CD4-positive, alpha-beta memory T cell (primary cell): ENCODE results near the gene P2RY11. TPM values are rescaled to one million over a fixed set of nuclear protein-coding genes. Genes with fewer than 3 reads are reported as not detected.

Experiments used
- CTCF ChIA-PET: fragments of 350-600 bp; sonication (Branson Sonifier 250); formaldehyde crosslinking; loops from one replicate; lab custom pipeline; 2021; ENCODE audit warnings: inconsistent platforms; ENCODE audit not compliant: partially characterized antibody; lab: Charles Lee
- POLR2A ChIA-PET: fragments of 350-600 bp; sonication (Branson Sonifier 250); formaldehyde crosslinking; loops from one replicate; lab custom pipeline; 2021; ENCODE audit not compliant: partially characterized antibody; lab: Charles Lee
- DNase-seq, 5 donors: peaks; one replicate each; pipeline versions ENCODE4 v3.0.0 to v3.0.0-alpha.2; 2020 to 2022; ENCODE audit warnings: mixed read lengths in 1 of 5
- H3K27ac ChIP-seq: one replicate; pipeline ENCODE4 v1.7.0; 2013; ENCODE audit warnings: low read depth, low read length
- H3K27me3 ChIP-seq: 2 replicates; pipeline ENCODE4 v1.7.0; 2013; ENCODE audit warnings: mild to moderate bottlenecking, low read length, moderate library complexity; ENCODE audit not compliant: insufficient read depth
- H3K36me3 ChIP-seq: 2 replicates; pipeline ENCODE4 v1.7.0; 2013; ENCODE audit warnings: mild to moderate bottlenecking, low read length, moderate library complexity; ENCODE audit not compliant: insufficient read depth
- H3K4me1 ChIP-seq: 2 replicates; pipeline ENCODE4 v1.7.0; 2013; ENCODE audit warnings: mild to moderate bottlenecking, low read length, moderate library complexity; ENCODE audit not compliant: insufficient read depth
- H3K4me3 ChIP-seq, 2 donors: one replicate each; pipeline ENCODE4 v1.7.0; 2013; ENCODE audit warnings: low read length in 2 of 2, mild to moderate bottlenecking in 1 of 2
- H3K9me3 ChIP-seq, 2 donors: one replicate each; pipeline ENCODE4 v1.7.0; 2013; ENCODE audit warnings: low read length in 2 of 2, control low read depth in 1 of 2; ENCODE audit not compliant: control insufficient read depth in 1 of 2
- H3K27ac Mint-ChIP-seq, 7 donors: one replicate each; pipeline ENCODE4 v1.8.0; 2020 to 2021; ENCODE audit warnings: mixed read lengths in 7 of 7, mild to moderate bottlenecking in 6 of 7, inconsistent platforms in 3 of 7, moderate library complexity in 3 of 7
- H3K27me3 Mint-ChIP-seq, 2 donors: one replicate each; pipeline ENCODE4 v1.8.0; 2020 to 2021; ENCODE audit warnings: mixed read lengths in 2 of 2
- H3K36me3 Mint-ChIP-seq, 2 donors: one replicate each; pipeline ENCODE4 v1.8.0; 2020 to 2021; ENCODE audit warnings: mixed read lengths in 2 of 2, inconsistent platforms in 1 of 2, mild to moderate bottlenecking in 1 of 2
- H3K4me1 Mint-ChIP-seq, 4 donors: one replicate each; pipeline ENCODE4 v1.8.0; 2020 to 2021; ENCODE audit warnings: mixed read lengths in 4 of 4, mild to moderate bottlenecking in 1 of 4
- H3K4me3 Mint-ChIP-seq, 8 donors: one replicate each; pipeline ENCODE4 v1.8.0; 2020 to 2021; ENCODE audit warnings: mixed read lengths in 8 of 8, mild to moderate bottlenecking in 7 of 8, moderate library complexity in 6 of 8, inconsistent platforms in 3 of 8
- H3K9me3 Mint-ChIP-seq, 8 donors: one replicate each; pipeline ENCODE4 v1.8.0; 2020 to 2021; ENCODE audit warnings: mixed read lengths in 8 of 8, mild to moderate bottlenecking in 5 of 8, inconsistent platforms in 3 of 8, moderate library complexity in 1 of 8
- intact Hi-C: fragments of 100-400 bp; cut with micrococcal nuclease; formaldehyde crosslinking; loops from one replicate; pipeline ENCODE4 v1.15.1; 2023
- polyA plus RNA-seq, 2 donors: library from polyadenylated mRNA; unstranded; fragments of 300-500 nt; fragmentation: Illumina TruSeq; gene quantifications; one replicate each; pipeline ENCODE4 v1.2.3, GENCODE V29; 2021
- total RNA-seq, 2 experiments: library from RNA; stranded (reverse); gene quantifications; one replicate each; pipeline ENCODE4 v1.2.3, GENCODE V29; 2021

Gene P2RY11
- total and polyA plus RNA-seq, 4 experiments from 2014 or later, result 0.24 to 49.7 (median 23.6) TPM

DNA sequence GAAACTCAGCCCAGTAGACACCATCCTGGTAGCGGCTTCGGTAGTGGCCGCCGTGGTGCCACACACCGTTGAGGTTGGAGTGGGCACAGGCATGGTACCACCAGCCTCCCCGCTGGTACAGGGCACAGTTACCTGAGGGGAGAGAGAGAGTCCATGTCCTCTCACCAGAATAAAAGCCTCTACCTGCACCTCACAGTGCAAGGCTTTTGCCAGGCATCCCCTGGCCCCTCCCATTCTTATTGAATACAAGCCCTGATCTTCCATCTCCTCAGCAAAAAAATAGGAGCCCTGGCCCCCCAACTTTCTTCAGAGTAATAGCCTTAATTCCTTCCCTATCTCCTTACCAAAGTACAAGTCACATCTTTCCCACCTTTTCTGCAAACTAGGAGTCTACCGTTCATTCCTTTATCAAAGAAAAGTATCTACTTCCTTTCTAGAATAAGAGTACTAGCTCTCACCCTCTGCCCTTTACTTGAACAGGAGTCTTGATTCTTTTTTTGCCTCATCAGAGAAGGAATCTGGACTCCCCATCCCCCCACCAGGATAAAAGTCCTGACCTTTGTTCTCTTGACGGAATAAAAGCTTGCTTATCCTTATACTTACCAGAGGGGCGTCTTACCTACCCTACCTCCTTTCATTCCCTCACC lies 18.7 kb upstream of the P2RY11 start:
- peaks cover 14% of the 10 kb centered on the region for H3K4me1 ChIP-seq
- no peak overlapping the region for H3K27ac ChIP-seq
- H3K36me3 ChIP-seq, result peaks cover 23% of the 10 kb centered on the region
- no peaks in the 10 kb centered on the region for H3K27me3 Mint-ChIP-seq
- H3K4me3 ChIP-seq, result no peak overlapping the region
- H3K9me3 ChIP-seq, result no peaks in the 10 kb centered on the region
- ChIA-PET POLR2A (no interaction called here), CTCF (no interaction called here)
- H3K27ac Mint-ChIP-seq, result peak overlapping the region in 3 of 7 donors; percentile 28 to 70 (median 44)
- intact Hi-C loops, result no loop called here
- peaks cover 24 to 32% of the 10 kb centered on the region in 2 donors for H3K36me3 Mint-ChIP-seq
- H3K9me3 Mint-ChIP-seq, result no peaks in the 10 kb centered on the region
- H3K4me3 Mint-ChIP-seq, result peak overlapping the region in 1 of 8 donors; percentile 17
- no peaks in the 10 kb centered on the region for H3K27me3 ChIP-seq
- peaks cover 3 to 18% (median 8%) of the 10 kb centered on the region in 4 donors for H3K4me1 Mint-ChIP-seq
- DNase-seq, result no peak

DNA sequence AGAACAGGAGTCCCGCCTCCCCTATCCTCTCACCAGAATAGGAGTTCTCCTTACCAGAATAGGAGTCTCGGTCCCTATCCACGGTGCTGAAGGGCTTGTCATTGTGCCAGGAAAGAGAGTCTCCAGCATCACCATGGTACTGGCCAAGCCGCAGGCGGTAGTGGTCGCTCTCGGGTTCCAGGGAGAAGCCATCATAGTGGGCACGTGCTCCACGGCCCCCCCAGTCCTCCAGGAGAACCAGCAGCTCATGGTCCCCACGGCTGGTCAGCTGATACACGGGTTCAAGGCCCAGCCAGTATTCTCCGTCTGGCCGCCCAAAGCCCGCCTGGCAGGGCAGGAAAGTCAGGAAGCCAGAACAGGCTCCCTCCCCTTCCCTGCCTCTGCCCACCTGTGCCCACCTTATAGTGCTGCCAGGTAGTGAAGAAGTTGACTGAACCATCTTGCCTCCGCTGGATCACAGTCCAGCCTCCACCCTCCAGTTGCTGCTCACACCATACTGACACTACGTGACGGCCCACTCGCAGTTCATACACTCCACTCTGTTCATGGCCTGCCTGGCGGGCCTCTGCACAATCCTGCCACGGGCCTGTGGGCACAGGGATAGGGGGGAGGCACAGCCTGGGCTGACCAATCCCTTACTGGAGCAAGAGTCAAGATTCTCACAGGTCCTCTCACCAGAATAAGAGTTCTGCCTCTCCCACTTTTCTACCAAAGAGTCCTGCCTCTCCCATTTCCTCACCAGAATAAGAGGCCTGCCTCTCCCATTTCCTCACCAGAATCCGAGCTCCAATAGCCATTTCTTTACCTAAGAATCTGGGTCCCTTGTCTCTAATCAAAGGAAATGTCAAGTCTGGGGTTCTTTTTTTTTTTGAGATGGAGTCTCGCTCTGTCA lies 18.0 kb upstream of the P2RY11 start:
- Histone ChIP-seq H3K27me3 (no peaks in the 10 kb centered on the region), H3K4me1 (peaks cover 17% of the 10 kb centered on the region), H3K27ac (no peak overlapping the region), H3K36me3 (peaks cover 23% of the 10 kb centered on the region), H3K4me3 (no peak overlapping the region), H3K9me3 (no peaks in the 10 kb centered on the region)
- H3K9me3 Mint-ChIP-seq, result no peaks in the 10 kb centered on the region
- CTCF ChIA-PET, result no interaction called here
- H3K27me3 Mint-ChIP-seq, result no peaks in the 10 kb centered on the region
- DNase-seq, result no peak
- peak overlapping the region in 4 of 7 donors; percentile 28 to 85 (median 67) for H3K27ac Mint-ChIP-seq
- intact Hi-C loops, result no loop called here
- H3K4me1 Mint-ChIP-seq, result peaks cover 6 to 24% (median 10%) of the 10 kb centered on the region in 4 donors
- peak overlapping the region in 1 of 8 donors; percentile 17 for H3K4me3 Mint-ChIP-seq
- POLR2A ChIA-PET, result no interaction called here
- peaks cover 24 to 32% of the 10 kb centered on the region in 2 donors for H3K36me3 Mint-ChIP-seq

DNA sequence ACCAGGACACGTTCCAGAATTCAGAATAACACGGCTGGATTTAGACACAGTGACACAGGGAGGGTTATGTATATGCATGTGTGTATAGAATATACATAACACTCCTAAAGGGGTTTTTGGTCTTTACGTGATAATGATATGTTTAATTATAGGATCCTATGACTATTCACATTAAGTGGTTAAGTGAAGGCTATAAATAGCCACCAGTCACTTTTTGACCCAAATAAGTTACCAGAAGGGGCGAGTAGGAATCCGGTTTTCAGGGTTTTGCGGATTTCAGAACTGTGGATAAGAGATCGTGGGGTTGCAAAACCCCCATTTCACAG lies 15.9 kb upstream of the P2RY11 start:
- no peak for DNase-seq
- Histone ChIP-seq H3K36me3 (peaks cover 9% of the 10 kb centered on the region), H3K27ac (no peak overlapping the region), H3K9me3 (no peaks in the 10 kb centered on the region), H3K4me3 (no peak overlapping the region), H3K4me1 (peaks cover 25% of the 10 kb centered on the region), H3K27me3 (no peaks in the 10 kb centered on the region)
- Mint-ChIP-seq H3K36me3 (peaks cover 20 to 21% of the 10 kb centered on the region in 2 donors), H3K27me3 (no peaks in the 10 kb centered on the region), H3K4me1 (peaks cover 12 to 39% (median 18%) of the 10 kb centered on the region in 4 donors), H3K4me3 (peak overlapping the region in 6 of 8 donors; percentile 18 to 53 (median 40)), H3K27ac (peak overlapping the region in 4 of 7 donors; percentile 72 to 87 (median 80)), H3K9me3 (no peaks in the 10 kb centered on the region)
- intact Hi-C loops, result no loop called here
- ChIA-PET POLR2A (interaction anchor here (0.6 to 3.2 kb wide), 13 partner anchors 10 to 1285 kb away, joined by 3 to 101 read pairs (median 7); partner anchors contain the start of genes DNMT1, EIF3G, MRPL4 and P2RY11), CTCF (interaction anchor here (1.2 to 6.7 kb wide), 7 partner anchors 9 to 154 kb away, joined by 4 to 99 read pairs (median 9); partner anchors contain the start of genes EIF3G, P2RY11 and PPAN)

DNA sequence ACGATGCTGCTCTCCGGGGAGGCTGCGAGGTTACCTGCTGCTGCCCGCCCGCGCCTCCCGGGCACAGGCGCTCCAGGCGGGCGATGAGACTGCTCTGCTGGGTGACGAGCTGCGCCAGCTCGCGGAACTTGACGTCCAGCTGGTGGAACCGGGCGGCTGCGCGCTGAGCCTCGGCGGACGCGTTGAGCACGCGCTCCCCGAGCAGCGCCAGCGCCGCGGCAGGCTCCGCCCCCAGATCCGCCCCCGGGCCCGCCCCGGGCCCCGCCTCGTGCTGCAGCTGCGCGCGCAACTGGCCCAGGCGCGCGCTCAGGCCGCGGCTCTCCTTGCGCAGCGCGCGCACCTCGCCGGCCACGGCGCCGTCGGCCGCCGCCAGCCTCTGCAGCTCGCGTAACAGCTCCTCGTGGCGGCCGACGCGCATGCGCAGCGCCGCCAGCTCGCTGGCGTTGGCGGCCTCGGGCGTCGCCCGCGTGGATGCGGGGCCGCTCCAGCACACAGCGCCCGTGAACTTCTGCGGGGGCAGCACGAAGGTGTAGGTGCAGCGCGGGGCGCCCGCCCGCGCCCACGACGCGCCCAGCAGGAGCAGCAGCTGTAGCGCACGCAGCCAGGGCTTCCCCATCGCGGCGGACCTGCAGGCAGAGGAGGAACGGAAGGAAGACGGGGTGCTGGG lies 15.4 kb upstream of the P2RY11 start:
- Histone ChIP-seq H3K36me3 (peaks cover 7% of the 10 kb centered on the region), H3K27me3 (no peaks in the 10 kb centered on the region), H3K4me3 (peak overlapping the region in 1 of 2 donors; percentile 56), H3K4me1 (peaks cover 28% of the 10 kb centered on the region), H3K9me3 (no peaks in the 10 kb centered on the region), H3K27ac (peak overlapping the region; percentile 63)
- peaks cover 20 to 21% of the 10 kb centered on the region in 2 donors for H3K36me3 Mint-ChIP-seq
- CTCF ChIA-PET, result interaction anchor here (0.6 to 6.7 kb wide), 10 partner anchors 8 to 1506 kb away, joined by 3 to 99 read pairs (median 6); partner anchors contain the start of genes EIF3G, P2RY11 and PPAN
- POLR2A ChIA-PET, result interaction anchor here (0.6 to 3.2 kb wide), 14 partner anchors 10 to 1285 kb away, joined by 3 to 101 read pairs (median 6); partner anchors contain the start of genes DNMT1, EIF3G, MRPL4 and P2RY11
- peaks cover 12 to 43% (median 19%) of the 10 kb centered on the region in 4 donors for H3K4me1 Mint-ChIP-seq
- intact Hi-C loops, result loop anchor here (1.0 kb wide), 2 partner anchors 10 kb away; partner anchors contain the start of genes PPAN and SHFL
- H3K9me3 Mint-ChIP-seq, result no peaks in the 10 kb centered on the region
- peak overlapping the region in 6 of 7 donors; percentile 42 to 87 (median 76) for H3K27ac Mint-ChIP-seq
- peak overlapping the region in 7 of 8 donors; percentile 40 to 61 (median 41) for H3K4me3 Mint-ChIP-seq
- H3K27me3 Mint-ChIP-seq, result no peaks in the 10 kb centered on the region
- peak; percentile 85 to 94 (median 92) for DNase-seq

DNA sequence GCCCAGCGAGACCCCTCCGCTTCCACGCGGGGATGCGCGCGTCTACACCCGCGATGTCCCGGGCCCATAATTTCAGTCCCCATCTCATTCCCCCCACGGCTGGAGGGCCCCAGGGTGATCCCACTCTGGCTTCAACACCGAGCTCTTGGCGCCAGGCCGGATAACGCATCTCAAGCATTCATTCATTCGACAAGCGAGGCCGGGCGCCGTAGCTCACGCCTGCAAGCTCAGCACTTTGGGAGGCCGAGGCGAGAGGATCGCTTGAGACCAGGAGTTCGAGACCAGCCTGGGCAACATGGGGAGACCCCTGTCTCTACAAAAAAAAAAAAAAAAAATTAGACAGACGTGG lies 14.9 kb upstream of the P2RY11 start:
- H3K27ac Mint-ChIP-seq, result peak overlapping the region in 5 of 7 donors; percentile 23 to 65 (median 53)
- intact Hi-C loops, result loop anchor here (1.0 kb wide), 2 partner anchors 10 kb away; partner anchors contain the start of genes PPAN and SHFL

DNA sequence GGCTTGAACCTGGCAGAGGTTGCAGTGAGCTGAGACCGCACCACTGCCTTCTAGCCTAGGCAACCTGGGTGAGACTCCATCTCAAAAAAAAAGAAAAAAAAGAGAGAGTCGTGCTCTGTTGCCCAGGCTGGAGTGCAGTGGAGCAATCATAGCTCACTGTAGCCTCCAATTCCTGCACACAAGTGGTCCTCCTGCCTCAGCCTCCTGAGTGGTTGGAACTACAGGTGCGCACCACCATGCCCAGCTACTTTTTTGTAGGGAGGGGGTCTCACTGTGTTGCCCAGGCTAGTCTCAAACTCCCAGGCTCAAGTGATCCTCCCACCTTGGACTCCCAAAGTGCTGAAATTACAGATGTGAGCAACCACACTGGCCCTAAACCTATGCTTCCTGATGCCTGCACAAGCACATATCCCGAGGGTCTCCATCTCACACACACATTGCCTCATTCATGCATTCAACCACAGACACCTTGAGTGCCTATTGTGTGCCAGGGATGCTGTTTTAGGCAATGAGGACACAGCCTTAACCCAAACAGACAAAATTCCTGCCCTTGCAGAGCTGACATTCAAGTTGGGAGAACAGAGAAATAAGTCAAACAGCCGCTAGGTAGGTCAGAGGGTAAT lies 11.2 kb upstream of the P2RY11 start:
- CTCF ChIA-PET, result interaction anchor here (0.6 to 6.7 kb wide), 8 partner anchors 7 to 291 kb away, joined by 3 to 99 read pairs (median 4); partner anchors contain the start of genes P2RY11 and PPAN
- Mint-ChIP-seq H3K27ac (peak overlapping the region in 6 of 7 donors; percentile 36 to 82 (median 62)), H3K4me1 (peaks cover 29 to 68% (median 45%) of the 10 kb centered on the region in 4 donors), H3K9me3 (peaks cover 0 to 2% (median 0%) of the 10 kb centered on the region in 8 donors), H3K27me3 (no peaks in the 10 kb centered on the region), H3K36me3 (peaks cover 0 to 2% of the 10 kb centered on the region in 2 donors), H3K4me3 (peak overlapping the region in 2 of 8 donors; percentile 48 to 49)
- Histone ChIP-seq H3K27me3 (no peaks in the 10 kb centered on the region), H3K4me1 (peaks cover 63% of the 10 kb centered on the region), H3K27ac (no peak overlapping the region), H3K4me3 (no peak overlapping the region), H3K36me3 (no peaks in the 10 kb centered on the region), H3K9me3 (no peaks in the 10 kb centered on the region)
- no peak for DNase-seq
- intact Hi-C loops, result loop anchor here (5.0 to 10.0 kb wide), 2 partner anchors 97 to 305 kb away; partner anchors contain the start of gene CDC37
- POLR2A ChIA-PET, result interaction anchor here (0.6 to 10.9 kb wide), 2 partner anchors 16 to 43 kb away, joined by 4 to 172 read pairs; partner anchors contain the start of genes EIF3G and P2RY11

More for the DNA sequence above, 14.9 kb upstream of the P2RY11 start:
- ChIA-PET POLR2A (interaction anchor here (0.7 to 3.2 kb wide), 12 partner anchors 8 to 155 kb away, joined by 3 to 101 read pairs (median 8); partner anchors contain the start of genes DNMT1, EIF3G, MRPL4 and P2RY11), CTCF (interaction anchor here (0.6 to 6.7 kb wide), 12 partner anchors 8 to 1505 kb away, joined by 3 to 99 read pairs (median 6); partner anchors contain the start of genes EIF3G, P2RY11 and PPAN)
- Histone ChIP-seq H3K9me3 (no peaks in the 10 kb centered on the region), H3K4me1 (peaks cover 31% of the 10 kb centered on the region), H3K27ac (peak overlapping the region; percentile 63), H3K27me3 (no peaks in the 10 kb centered on the region), H3K36me3 (peaks cover 6% of the 10 kb centered on the region), H3K4me3 (peak overlapping the region in 1 of 2 donors; percentile 56)
- Mint-ChIP-seq H3K4me3 (peak overlapping the region in 6 of 8 donors; percentile 20 to 61 (median 40)), H3K36me3 (peaks cover 19% of the 10 kb centered on the region in 2 donors), H3K27me3 (no peaks in the 10 kb centered on the region), H3K9me3 (no peaks in the 10 kb centered on the region), H3K4me1 (peaks cover 12 to 48% (median 19%) of the 10 kb centered on the region in 4 donors)
- no peak for DNase-seq
